IMR-90 (cell line): Measurements from ENCODE around the gene PIEZO2. TPM values are rescaled to one million over a fixed set of nuclear protein-coding genes. Genes with fewer than 3 reads are reported as not detected.

Experiments
- ATAC-seq: fragments of 200-7000 bp; cut with Tn5 transposase; 2 replicates; pipeline ENCODE4 v1.9.1; 2020; ENCODE audit warnings: low read depth, mild to moderate bottlenecking, moderate library complexity
- BruUV-seq: library from RNA; stranded (reverse); fragments of 400-500 nt; replicated peaks from 2 replicates; lab custom pipeline; 2021; lab: Mats Ljungman, UMichigan
- CTCF ChIA-PET: fragments of 300-600 bp; formaldehyde crosslinking; extraction: SDS; loops from one replicate; lab custom pipeline; 2021; ENCODE audit warnings: antibody characterized with exemption; lab: Yijun Ruan, JAX
- POLR2A ChIA-PET: fragments of 300-600 bp; sonication (Branson Sonifier 250); formaldehyde crosslinking; loops from one replicate; lab custom pipeline; 2022; ENCODE audit warnings: antibody characterized with exemption; ENCODE audit not compliant: unreplicated experiment; lab: Charles Lee
- DNase-seq: peaks from one replicate; pipeline ENCODE4 v3.0.0; 2013
- H2AFZ ChIP-seq: replicated peaks from 2 replicates; pipeline ENCODE3; 2013; ENCODE audit warnings: low read length, mild to moderate bottlenecking; ENCODE audit not compliant: poor library complexity
- H2AK5ac ChIP-seq: 2 replicates; pipeline ENCODE4 v1.6.1; 2013; ENCODE audit warnings: low read depth, low read length, inconsistent platforms
- H2AK9ac ChIP-seq: replicated peaks from 2 replicates; pipeline ENCODE3; 2013; ENCODE audit warnings: mild to moderate bottlenecking, low read depth, low read length, moderate library complexity; ENCODE audit not compliant: poor library complexity
- H2BK120ac ChIP-seq: 2 replicates; pipeline ENCODE4 v1.6.1; 2013; ENCODE audit warnings: low read depth, low read length, inconsistent platforms
- H2BK15ac ChIP-seq: 3 replicates; pipeline ENCODE4 v1.6.1; 2013; ENCODE audit warnings: low read depth, low read length, inconsistent platforms
- H2BK20ac ChIP-seq: 2 replicates; pipeline ENCODE4 v1.6.1; 2013; ENCODE audit warnings: low read depth, mild to moderate bottlenecking, inconsistent platforms, low read length, moderate library complexity
- H2BK5ac ChIP-seq: 2 replicates; pipeline ENCODE4 v1.6.1; 2013; ENCODE audit warnings: mild to moderate bottlenecking, low read depth, low read length, inconsistent platforms; ENCODE audit not compliant: poor library complexity, severe bottlenecking
- H3K14ac ChIP-seq: replicated peaks from 2 replicates; pipeline ENCODE4 v1.6.1; 2013; ENCODE audit warnings: low read depth, low read length, inconsistent platforms
- H3K18ac ChIP-seq: 2 replicates; pipeline ENCODE4 v1.6.1; 2013; ENCODE audit warnings: low read depth, low read length, control low read depth
- H3K23ac ChIP-seq: 2 replicates; pipeline ENCODE4 v1.6.1; 2013; ENCODE audit warnings: low read depth, low read length, inconsistent platforms
- H3K27ac ChIP-seq: 2 replicates; pipeline ENCODE4 v1.5.1; 2013; ENCODE audit warnings: mild to moderate bottlenecking, control low read depth, low read length; ENCODE audit not compliant: insufficient read depth
- H3K27me3 ChIP-seq: 2 replicates; pipeline ENCODE4 v1.6.1; 2013; ENCODE audit warnings: low read length; ENCODE audit not compliant: control insufficient read depth, insufficient read depth
- H3K36me3 ChIP-seq: 2 replicates; pipeline ENCODE4 v1.6.1; 2013; ENCODE audit warnings: low read length, mixed read lengths; ENCODE audit not compliant: control insufficient read depth, insufficient read depth
- H3K4ac ChIP-seq: 2 replicates; pipeline ENCODE4 v1.6.1; 2013; ENCODE audit warnings: low read depth, low read length, inconsistent platforms
- H3K4me1 ChIP-seq: 2 replicates; pipeline ENCODE4 v1.6.1; 2013; ENCODE audit warnings: low read length, mixed read lengths; ENCODE audit not compliant: control insufficient read depth, insufficient read depth
- H3K4me2 ChIP-seq: 2 replicates; pipeline ENCODE4 v1.6.1; 2013; ENCODE audit warnings: low read depth, mild to moderate bottlenecking, control low read depth, low read length, moderate library complexity
- H3K4me3 ChIP-seq: 2 replicates; pipeline ENCODE4 v1.5.1; 2013; ENCODE audit warnings: low read depth, mild to moderate bottlenecking, control low read depth, low read length, moderate library complexity; ENCODE audit not compliant: insufficient read depth
- H3K56ac ChIP-seq: 2 replicates; pipeline ENCODE4 v1.6.1; 2013; ENCODE audit warnings: low read length, inconsistent platforms; ENCODE audit not compliant: insufficient read depth; ENCODE audit errors: extremely low read depth
- H3K79me1 ChIP-seq, 2 experiments: 2 replicates each; pipeline ENCODE4 v1.6.1; 2013; ENCODE audit warnings: low read length in 2 of 2, inconsistent platforms in 1 of 2, low read depth in 1 of 2
- H3K9ac ChIP-seq: 2 replicates; pipeline ENCODE4 v1.6.1; 2013; ENCODE audit warnings: low read depth, low read length, control low read depth
- H3K9me1 ChIP-seq: 2 replicates; pipeline ENCODE4 v1.6.1; 2013; ENCODE audit warnings: low read length, inconsistent platforms; ENCODE audit not compliant: insufficient read depth
- H3K9me3 ChIP-seq: 2 replicates; pipeline ENCODE4 v1.6.1; 2013; ENCODE audit warnings: low read length; ENCODE audit not compliant: control insufficient read depth, insufficient read depth
- H4K20me1 ChIP-seq: 2 replicates; pipeline ENCODE4 v1.6.1; 2013; ENCODE audit warnings: low read length, inconsistent platforms; ENCODE audit not compliant: insufficient read depth
- H4K5ac ChIP-seq: 2 replicates; pipeline ENCODE4 v1.6.1; 2013; ENCODE audit warnings: mild to moderate bottlenecking, low read depth, low read length, control low read depth
- H4K8ac ChIP-seq, 2 experiments: 2 replicates each; pipeline ENCODE4 v1.6.1; 2013; ENCODE audit warnings: low read depth in 2 of 2, low read length in 2 of 2, control low read depth in 1 of 2, inconsistent platforms in 1 of 2
- H4K91ac ChIP-seq: 2 replicates; pipeline ENCODE4 v1.6.1; 2013; ENCODE audit warnings: low read depth, low read length, inconsistent platforms; ENCODE audit not compliant: insufficient read depth
- RAD21 ChIP-seq: IDR thresholded peaks from 2 replicates; pipeline ENCODE4 v1.6.1; 2012; ENCODE audit warnings: low read length, improper control_type of control experiment
- RCOR1 ChIP-seq: IDR thresholded peaks from 2 replicates; pipeline ENCODE4 v1.6.1; 2012; ENCODE audit warnings: mild to moderate bottlenecking, low read length, improper control_type of control experiment; ENCODE audit not compliant: insufficient replicate concordance
- WGBS, 2 experiments: methylation state at CpG; one replicate each; pipeline versions ENCODE4 v1.1.5 to v1.1.7; 2013; ENCODE audit warnings: missing lambda C conversion rate in 2 of 2; ENCODE audit not compliant: insufficient read length in 1 of 2; ENCODE audit errors: extremely low coverage in 2 of 2; 5-methylcytosine and 5-hydroxymethylcytosine counted together
- dilution Hi-C: fragments of 300-500 bp; cut with HindIII; formaldehyde crosslinking; loops from one replicate; pipeline ENCODE4 v1.14.3; 2018; ENCODE audit warnings: low sequenced_read_pairs; ENCODE audit not compliant: unreplicated experiment
- in situ Hi-C: fragments of 300-500 bp; cut with MboI; formaldehyde crosslinking; loops from 3 replicates; pipeline ENCODE4 v1.14.3; 2019; ENCODE audit warnings: low sequenced_read_pairs, inconsistent platforms, mixed read lengths
- intact Hi-C: fragments of 100-400 bp; cut with micrococcal nuclease; formaldehyde crosslinking; loops from 2 replicates; pipeline ENCODE4 v1.10.0; 2022
- polyA plus RNA-seq, 3 experiments: library from polyadenylated mRNA; depleted of rRNA; stranded (reverse); fragments of >200 nt; gene quantifications; 2 replicates each; pipeline ENCODE4 v1.2.3, GENCODE V29; 2012; ENCODE audit warnings: low replicate concordance in 1 of 3
- total RNA-seq: library from RNA; depleted of rRNA; stranded (reverse); fragments of >200 nt; gene quantifications from 2 replicates; pipeline ENCODE4 v1.2.3, GENCODE V29; 2012
- TF ChIP-seq, protein P1 (sequence below): conservative IDR thresholded peaks from 2 replicates; pipeline ENCODE4 v1.5.1; 2012; ENCODE audit warnings: mild to moderate bottlenecking, low read depth, low read length, improper control_type of control experiment

The PIEZO2 gene
- total and polyA plus RNA-seq, 2 of the 4 experiments (the other 2 are of a cell fraction) = 2.4 to 4.1 TPM

DNA sequence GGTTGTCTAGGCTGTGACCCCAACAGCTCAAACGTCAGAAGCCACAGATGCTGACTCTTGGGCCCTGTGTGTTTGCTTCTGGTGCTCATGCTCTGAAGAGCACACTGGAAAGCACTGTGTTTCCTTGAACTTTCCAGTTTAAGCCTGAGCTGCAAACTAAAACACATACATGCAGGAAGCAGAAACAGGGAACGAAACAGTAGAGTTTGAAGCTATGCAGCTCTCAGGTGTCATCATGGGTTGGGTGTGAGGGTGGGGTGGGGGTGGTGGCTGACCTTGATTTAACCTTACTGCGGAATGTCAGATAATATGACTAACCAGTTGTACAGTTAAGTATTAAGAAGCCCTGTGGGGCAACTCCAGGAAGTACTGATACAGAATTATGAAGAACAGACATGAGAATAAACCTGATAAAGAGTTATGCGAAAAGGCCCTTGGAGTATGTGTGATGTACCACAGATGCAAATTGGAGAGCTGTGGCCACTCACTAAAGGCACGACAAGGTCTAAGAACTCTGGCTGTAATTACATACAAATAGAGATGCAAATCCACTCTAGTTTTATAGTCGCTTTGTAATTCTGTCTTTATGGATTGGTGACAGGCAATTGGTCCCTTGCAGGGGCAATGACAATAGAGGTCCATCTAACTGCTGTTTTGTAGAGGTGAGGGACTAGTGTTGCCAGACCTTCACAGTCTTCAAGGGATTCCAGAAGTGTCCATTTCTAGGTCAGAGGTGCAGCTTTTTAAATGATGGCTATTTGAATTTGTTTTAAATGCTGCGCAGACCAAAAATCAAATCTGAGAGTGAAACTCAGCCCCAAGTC lies 350.4 kb downstream of the PIEZO2 start:
- Histone ChIP-seq H3K27ac (no peak overlapping the region), H4K5ac (no peak overlapping the region), H3K36me3 (peaks cover 8% of the 10 kb centered on the region), H3K14ac (peak overlapping the region; percentile 38), H4K20me1 (no peaks in the 10 kb centered on the region), H3K9me1 (peaks cover 7% of the 10 kb centered on the region), H2AK5ac (0 out of 2 replicates have a peak overlapping the region, but pooled peaks have one; percentile 53), H2BK20ac (no peak overlapping the region), H4K91ac (0 out of 2 replicates have a peak overlapping the region, but pooled peaks have one; percentile 26), H3K18ac (no peak overlapping the region), H2BK5ac (no peak overlapping the region), H2BK15ac (no peak overlapping the region), H2AFZ (no peak overlapping the region), H3K9ac (no peak overlapping the region), H3K27me3 (no peaks in the 10 kb centered on the region), H2BK120ac (no peak overlapping the region), H3K9me3 (no peaks in the 10 kb centered on the region), H3K4me1 (peaks cover 6% of the 10 kb centered on the region; the same call in 1 of the 2 replicates), H2AK9ac (no peak overlapping the region), H3K23ac (no peak overlapping the region), H3K4me3 (no peak overlapping the region), H4K8ac (no peak overlapping the region), H3K4me2 (no peak overlapping the region), H3K4ac (no peak overlapping the region), H3K79me1 (no peaks in the 10 kb centered on the region), H3K56ac (no peak overlapping the region)
- BruUV-seq = no TSS peak
- dilution Hi-C loops (no loop called here), in situ Hi-C loops (no loop called here), intact Hi-C loops (no loop called here)
- WGBS, 2 experiments = no CpG with 5 or more reads among the region's 7 CpGs
- no peak for TF ChIP-seq RAD21
- TF ChIP-seq, protein P1, sequence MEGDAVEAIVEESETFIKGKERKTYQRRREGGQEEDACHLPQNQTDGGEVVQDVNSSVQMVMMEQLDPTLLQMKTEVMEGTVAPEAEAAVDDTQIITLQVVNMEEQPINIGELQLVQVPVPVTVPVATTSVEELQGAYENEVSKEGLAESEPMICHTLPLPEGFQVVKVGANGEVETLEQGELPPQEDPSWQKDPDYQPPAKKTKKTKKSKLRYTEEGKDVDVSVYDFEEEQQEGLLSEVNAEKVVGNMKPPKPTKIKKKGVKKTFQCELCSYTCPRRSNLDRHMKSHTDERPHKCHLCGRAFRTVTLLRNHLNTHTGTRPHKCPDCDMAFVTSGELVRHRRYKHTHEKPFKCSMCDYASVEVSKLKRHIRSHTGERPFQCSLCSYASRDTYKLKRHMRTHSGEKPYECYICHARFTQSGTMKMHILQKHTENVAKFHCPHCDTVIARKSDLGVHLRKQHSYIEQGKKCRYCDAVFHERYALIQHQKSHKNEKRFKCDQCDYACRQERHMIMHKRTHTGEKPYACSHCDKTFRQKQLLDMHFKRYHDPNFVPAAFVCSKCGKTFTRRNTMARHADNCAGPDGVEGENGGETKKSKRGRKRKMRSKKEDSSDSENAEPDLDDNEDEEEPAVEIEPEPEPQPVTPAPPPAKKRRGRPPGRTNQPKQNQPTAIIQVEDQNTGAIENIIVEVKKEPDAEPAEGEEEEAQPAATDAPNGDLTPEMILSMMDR = no peak
- no peak for TF ChIP-seq RCOR1
- ChIA-PET CTCF (interaction anchor here (1.3 kb wide), 1 partner anchor 11 kb away, joined by 4 read pairs; no protein-coding TSS in a partner anchor), POLR2A (no interaction called here)
- ATAC-seq = peak; percentile 56
- peak; percentile 16 for DNase-seq
